HepG2 (cell line): ENCODE data around the gene DCDC2. TPM values are rescaled to one million over a fixed set of nuclear protein-coding genes. Genes with fewer than 3 reads are reported as not detected.

Source experiments
- NAIF1 ChIP-seq: sonication (generic); formaldehyde crosslinking; IDR thresholded peaks from 2 replicates; pipeline ENCODE4 v1.5.0; 2020; ENCODE audit warnings: mild to moderate bottlenecking, missing genetic modification reagents, borderline replicate concordance
- PAXIP1 ChIP-seq: sonication (generic); formaldehyde crosslinking; conservative IDR thresholded peaks from 2 replicates; pipeline ENCODE4 v1.4.0; 2020; ENCODE audit warnings: mild to moderate bottlenecking, missing genetic modification reagents, moderate library complexity
- ZNF10 ChIP-seq: sonication (generic); formaldehyde crosslinking; IDR thresholded peaks from 2 replicates; pipeline ENCODE4 v1.4.0; 2020; ENCODE audit warnings: mild to moderate bottlenecking, low read depth, missing genetic modification reagents, borderline replicate concordance
- ZNF251 ChIP-seq: sonication (generic); formaldehyde crosslinking; IDR thresholded peaks from 2 replicates; pipeline ENCODE4 v1.9.0; 2021; ENCODE audit warnings: mild to moderate bottlenecking, missing genetic modification reagents
- ZNF3 ChIP-seq: IDR thresholded peaks from 2 replicates; pipeline ENCODE4 v1.7.0; 2017; ENCODE audit warnings: inconsistent platforms
- ZNF687 ChIP-seq: sonication (generic); formaldehyde crosslinking; IDR thresholded peaks from 2 replicates; pipeline ENCODE4 v1.5.1; 2020; ENCODE audit warnings: mild to moderate bottlenecking, missing genetic modification reagents, moderate library complexity
- ZNF790 ChIP-seq: sonication (generic); formaldehyde crosslinking; IDR thresholded peaks from 2 replicates; pipeline ENCODE4 v1.8.0; 2022; ENCODE audit warnings: missing genetic modification reagents, mild to moderate bottlenecking, borderline replicate concordance
- polyA plus RNA-seq, 8 experiments: library from polyadenylated mRNA; depleted of rRNA in 3 of 8; stranded (reverse) in 7 of 8; unstranded in 1 of 8; fragments of >200 nt; fragmentation: Illumina TruSeq in 4 of 8; extraction: Trizol in 4 of 8; gene quantifications; 2 replicates each; pipeline versions ENCODE4 v1.2.1 to v1.2.3, GENCODE V29; 2011 to 2016; ENCODE audit warnings: low read depth in 4 of 8, missing spikeins in 1 of 8, mixed read lengths in 1 of 8; ENCODE audit not compliant: insufficient read depth in 1 of 8
- total RNA-seq, 5 experiments: library from RNA; depleted of rRNA; stranded (reverse); fragments of >200 nt; fragmentation: Illumina TruSeq; extraction: Trizol; gene quantifications; 2 replicates each; pipeline ENCODE4 v1.2.3, GENCODE V29; 2016; ENCODE audit warnings: low read depth in 1 of 5

Gene DCDC2
- total and polyA plus RNA-seq, 2 of the 13 experiments (the other 11 are each of a cell fraction or from before 2014, with no cell fraction given): 9.0 to 36.2 TPM

DNA sequence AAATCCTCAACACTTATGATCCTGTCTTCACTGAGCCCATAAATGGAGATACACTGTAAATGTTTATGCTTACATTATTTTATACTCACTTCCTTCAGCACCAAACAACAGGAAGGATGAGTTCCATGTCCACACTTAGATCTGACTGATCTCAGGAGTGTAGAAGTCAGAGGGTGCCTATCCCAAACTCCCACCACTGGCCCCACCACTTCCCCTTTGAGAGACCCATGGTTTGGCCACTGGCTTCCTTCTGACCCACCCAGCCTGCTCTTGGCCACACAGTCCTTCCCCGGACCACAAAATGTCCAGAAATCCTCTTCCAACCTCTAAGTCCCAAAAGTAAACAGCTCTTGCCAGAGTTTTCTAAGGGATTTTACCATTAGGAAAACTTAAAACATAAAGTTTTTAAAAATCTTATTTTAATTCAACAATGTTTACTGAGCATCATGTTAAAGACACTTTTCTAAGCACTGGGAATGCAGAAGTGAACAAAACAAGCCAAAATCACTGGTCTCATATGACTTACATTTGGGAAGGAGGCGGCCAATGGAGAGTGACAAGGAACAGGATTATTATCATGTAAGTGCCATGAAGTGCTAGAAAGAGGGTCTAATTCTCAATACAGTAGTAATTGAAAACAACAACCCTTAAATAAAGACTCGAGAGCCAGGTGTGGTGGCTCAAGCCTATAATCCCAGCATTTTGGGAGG is 128.0 kb downstream of the DCDC2 start (continued):
- TF ChIP-seq ZNF687 (CRISPR knock-in tag): no peak
- TF ChIP-seq NAIF1 (CRISPR knock-in tag): no peak
- no peak for TF ChIP-seq PAXIP1 (CRISPR knock-in tag)
- TF ChIP-seq ZNF3: no peak
- no peak for TF ChIP-seq ZNF790
- no peak for TF ChIP-seq ZNF251
- no peak for TF ChIP-seq ZNF10 (CRISPR knock-in tag)
